Retinal pigment epithelial cell (primary cell): Measurements from ENCODE around the gene CDC20.

Experiments used
- DNase-seq: peaks from one replicate; pipeline ENCODE4 v3.0.0-alpha.2; 2010; ENCODE audit warnings: low read depth
- H3K4me3 ChIP-seq: 2 replicates; pipeline ENCODE4 v1.5.1; 2011; ENCODE audit warnings: mild to moderate bottlenecking, low read length, control low read depth, moderate library complexity
- CTCF ChIP-seq: conservative IDR thresholded peaks from 2 replicates; pipeline ENCODE4 v1.5.1; 2011; ENCODE audit warnings: low read depth, low read length, control low read depth, inconsistent platforms

The CDC20 gene

DNA sequence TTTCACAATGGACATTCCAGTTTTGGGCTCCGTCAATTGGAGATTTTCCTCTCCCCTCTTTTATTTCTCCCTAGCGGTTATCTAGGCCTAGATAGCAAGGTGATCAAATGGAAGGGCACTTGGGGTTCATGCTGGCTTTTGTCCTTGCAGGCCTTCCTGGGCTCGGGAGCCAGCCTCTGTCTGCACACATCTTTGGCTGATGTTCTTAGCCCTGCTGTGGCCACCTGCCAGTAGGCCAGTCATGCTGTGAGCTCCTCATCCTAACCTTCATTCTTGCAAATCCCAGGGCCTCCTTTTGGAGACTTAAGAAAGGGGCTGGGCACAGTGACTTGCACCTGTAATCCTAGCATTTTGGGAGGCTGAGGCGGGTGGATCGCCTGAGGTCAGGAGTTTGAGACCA, 44.5 kb upstream of the CDC20 start:
- TF ChIP-seq CTCF, result no peak
- no peak overlapping the region for H3K4me3 ChIP-seq
- DNase-seq, result no peak

- H3K4me3 ChIP-seq, result no peak overlapping the region
- DNase-seq, result no peak
- no peak for TF ChIP-seq CTCF
Observed at GRCh38 chr1:43315481-43315880, 43.3 kb upstream of the CDC20 start.

- no peak for DNase-seq
- no peak overlapping the region for H3K4me3 ChIP-seq
- no peak for TF ChIP-seq CTCF
Observed at GRCh38 chr1:43315963-43316737, 42.6 kb upstream of the CDC20 start.

- TF ChIP-seq CTCF, result peak; percentile 35
- no peak overlapping the region for H3K4me3 ChIP-seq
- no peak for DNase-seq
Observed at GRCh38 chr1:43316738-43317520, 41.9 kb upstream of the CDC20 start.

DNA sequence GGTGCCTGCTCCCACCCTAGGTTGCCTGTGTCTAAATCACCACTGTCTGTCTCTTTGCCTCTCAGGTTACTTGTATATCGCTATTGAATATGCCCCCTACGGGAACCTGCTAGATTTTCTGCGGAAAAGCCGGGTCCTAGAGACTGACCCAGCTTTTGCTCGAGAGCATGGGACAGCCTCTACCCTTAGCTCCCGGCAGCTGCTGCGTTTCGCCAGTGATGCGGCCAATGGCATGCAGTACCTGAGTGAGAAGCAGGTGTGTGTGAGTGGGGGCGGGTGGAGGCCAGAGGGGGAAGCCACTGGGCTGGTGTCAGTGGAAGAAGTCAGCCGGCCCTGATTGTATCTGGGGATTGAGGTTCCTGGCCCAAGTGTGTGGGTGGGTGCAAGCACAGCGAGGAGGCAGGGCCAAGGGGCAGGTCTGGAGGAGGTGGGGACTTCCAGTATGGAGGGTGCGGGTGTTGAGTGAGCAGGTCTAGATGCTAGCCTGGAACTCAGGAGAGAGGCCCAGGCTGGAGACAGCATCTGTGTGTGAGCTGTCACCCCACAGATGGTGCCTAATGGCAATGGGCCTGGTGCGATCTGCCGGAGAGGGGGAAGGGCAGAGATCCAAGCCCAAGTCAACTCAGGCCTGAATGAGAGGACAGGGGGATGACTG, 40.8 kb upstream of the CDC20 start:
- no peak for TF ChIP-seq CTCF
- no peak overlapping the region for H3K4me3 ChIP-seq
- DNase-seq, result no peak

GRCh38 chr1:43318831-43319230, 40.0 kb upstream of the CDC20 start:
- TF ChIP-seq CTCF, result no peak
- no peak overlapping the region for H3K4me3 ChIP-seq
- DNase-seq, result no peak
